Measurements from ENCODE around the gene OGDHL. TPM values are rescaled to one million over a fixed set of nuclear protein-coding genes. Genes with fewer than 3 reads are reported as not detected.
A peak's percentile ranks its signal among the peaks of the same experiment; 100 is the strongest.

Gene OGDHL
- polyA plus RNA-seq, 1 donor from 2014 or later, result 40.7 TPM

GRCh38 chr10:49768329-49768728 lies 6.2 kb upstream of the OGDHL start:
- peak overlapping the region; percentile 13 for H3K4me3 ChIP-seq (ENCODE audit: low read length)

GRCh38 chr10:49767752-49768151 lies 5.6 kb upstream of the OGDHL start:
- peaks cover 47% of the 10 kb centered on the region for H3K27me3 ChIP-seq (ENCODE audit: insufficient read depth, low read depth, low read length)
- H3F3A ChIP-seq (ENCODE audit: insufficient read depth, low read length, poor library complexity, severe bottlenecking), result no peaks in the 10 kb centered on the region
- no peak overlapping the region for H3K9ac ChIP-seq (ENCODE audit: low read length)
- H3K36me3 ChIP-seq (ENCODE audit: insufficient read depth, low read length), result no peaks in the 10 kb centered on the region
- TF ChIP-seq REST (IDR thresholded peaks at IDR 0.05; ENCODE audit: borderline replicate concordance) (no peak), POLR2AphosphoS5 (IDR thresholded peaks at IDR 0.05) (no peak)
- no peak overlapping the region for H2AFZ ChIP-seq (ENCODE audit: low read depth, low read length)
- H3K27ac ChIP-seq (ENCODE audit: low read length), result no peak overlapping the region
- no peak overlapping the region for H3K4me3 ChIP-seq (ENCODE audit: low read length)
- H4K20me1 ChIP-seq (ENCODE audit: insufficient read depth), result no peaks in the 10 kb centered on the region
- no peaks in the 10 kb centered on the region for H3K79me2 ChIP-seq (replicated peaks; ENCODE audit: insufficient read depth, low read length)
- no peak overlapping the region for H3K4me2 ChIP-seq (ENCODE audit: low read length)
- peaks cover 13% of the 10 kb centered on the region for H3K9me3 ChIP-seq (ENCODE audit: low read length)
- H3K9me2 ChIP-seq (ENCODE audit: insufficient read depth, low read length), result no peaks in the 10 kb centered on the region

More at GRCh38 chr10:49768329-49768728, 6.2 kb upstream of the OGDHL start:
- no peaks in the 10 kb centered on the region for H3K79me2 ChIP-seq (replicated peaks; ENCODE audit: insufficient read depth, low read length)
- H3K9me2 ChIP-seq (ENCODE audit: insufficient read depth, low read length), result no peaks in the 10 kb centered on the region
- no peaks in the 10 kb centered on the region for H3F3A ChIP-seq (ENCODE audit: insufficient read depth, low read length, poor library complexity, severe bottlenecking)
- no peak overlapping the region for H3K4me2 ChIP-seq (ENCODE audit: low read length)
- peaks cover 13% of the 10 kb centered on the region for H3K9me3 ChIP-seq (ENCODE audit: low read length)
- H2AFZ ChIP-seq (ENCODE audit: low read depth, low read length), result no peak overlapping the region
- no peak overlapping the region for H3K9ac ChIP-seq (ENCODE audit: low read length)
- H4K20me1 ChIP-seq (ENCODE audit: insufficient read depth), result no peaks in the 10 kb centered on the region
- H3K36me3 ChIP-seq (ENCODE audit: insufficient read depth, low read length), result no peaks in the 10 kb centered on the region
- TF ChIP-seq CTCF (IDR thresholded peaks at IDR 0.05; ENCODE audit: poor library complexity, severe bottlenecking) (no peak), TAF1 (IDR thresholded peaks at IDR 0.05; ENCODE audit: low read depth) (no peak), POLR2AphosphoS5 (IDR thresholded peaks at IDR 0.05) (no peak)
- peaks cover 42% of the 10 kb centered on the region for H3K27me3 ChIP-seq (ENCODE audit: insufficient read depth, low read depth, low read length)
- H3K27ac ChIP-seq (ENCODE audit: low read length), result no peak overlapping the region

DNA sequence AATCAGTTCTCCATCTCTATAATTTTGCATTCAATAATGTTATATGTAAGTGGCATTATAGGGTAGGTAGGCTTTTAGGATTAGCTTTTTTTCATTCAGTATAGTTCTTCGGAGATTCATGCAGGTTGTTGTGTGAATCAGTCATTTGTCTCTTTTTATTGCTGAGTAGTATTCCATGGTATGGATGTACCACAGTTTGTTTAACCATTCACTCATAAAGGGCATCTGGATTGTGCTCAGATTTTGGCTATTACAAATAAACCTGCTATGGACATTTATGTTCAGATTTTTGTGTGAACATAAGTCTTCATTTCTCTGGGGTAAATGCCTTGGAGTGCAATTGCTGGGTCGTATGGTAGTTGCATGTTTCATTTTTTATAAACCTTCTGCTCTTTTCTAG lies 4.4 kb upstream of the OGDHL start:
- H3K9me3 ChIP-seq (ENCODE audit: low read length), result peaks cover 13% of the 10 kb centered on the region
- no peak overlapping the region for H3K27ac ChIP-seq (ENCODE audit: low read length)
- TF ChIP-seq TAF1 (IDR thresholded peaks at IDR 0.05; ENCODE audit: low read depth) (no peak), POLR2AphosphoS5 (IDR thresholded peaks at IDR 0.05) (no peak), MXI1 (conservative IDR thresholded peaks at IDR 0.05; ENCODE audit: poor library complexity, severe bottlenecking) (no peak), EP300 (conservative IDR thresholded peaks at IDR 0.05; ENCODE audit: poor library complexity, severe bottlenecking) (no peak), RAD21 (conservative IDR thresholded peaks at IDR 0.05) (no peak), EZH2 (IDR thresholded peaks at IDR 0.05; ENCODE audit: borderline replicate concordance, insufficient read depth, low read length, poor library complexity, severe bottlenecking) (no peak), CTCF (IDR thresholded peaks at IDR 0.05; ENCODE audit: poor library complexity, severe bottlenecking) (no peak), SMC3 (conservative IDR thresholded peaks at IDR 0.05; ENCODE audit: poor library complexity) (no peak), REST (IDR thresholded peaks at IDR 0.05; ENCODE audit: borderline replicate concordance) (no peak)
- no peak overlapping the region for H3K4me2 ChIP-seq (ENCODE audit: low read length)
- no peak overlapping the region for H3K4me3 ChIP-seq (ENCODE audit: low read length)
- H3K36me3 ChIP-seq (ENCODE audit: insufficient read depth, low read length), result no peaks in the 10 kb centered on the region
- no peak overlapping the region for H2AFZ ChIP-seq (ENCODE audit: low read depth, low read length)
- H3K27me3 ChIP-seq (ENCODE audit: insufficient read depth, low read depth, low read length), result peaks cover 51% of the 10 kb centered on the region
- no peaks in the 10 kb centered on the region for H3F3A ChIP-seq (ENCODE audit: insufficient read depth, low read length, poor library complexity, severe bottlenecking)
- H3K79me2 ChIP-seq (replicated peaks; ENCODE audit: insufficient read depth, low read length), result no peaks in the 10 kb centered on the region
- no peaks in the 10 kb centered on the region for H3K9me2 ChIP-seq (ENCODE audit: insufficient read depth, low read length)
- no peaks in the 10 kb centered on the region for H4K20me1 ChIP-seq (ENCODE audit: insufficient read depth)
- H3K9ac ChIP-seq (ENCODE audit: low read length), result no peak overlapping the region

All from neural cell (in vitro differentiated cells).